Stomach (tissue), 4 donors: ENCODE results near the gene ANKS1A.

Experiments
- CTCF ChIP-seq, 7 experiments: fragments of 450-650 bp in 4 of 7; fragments of 200-600 bp in 3 of 7; sonication (generic) in 3 of 7; IDR thresholded peaks; one replicate each; pipeline ENCODE4 v1.5.1; 2016 to 2019; ENCODE audit warnings: antibody characterized with exemption in 7 of 7, control low read depth in 2 of 7, mild to moderate bottlenecking in 1 of 7
- POLR2A ChIP-seq, 4 donors: fragments of 450-650 bp; IDR thresholded peaks; one replicate each; pipeline ENCODE4 v1.6.1; 2016; ENCODE audit warnings: antibody characterized with exemption in 4 of 4, control low read depth in 2 of 4, mild to moderate bottlenecking in 1 of 4, moderate library complexity in 1 of 4

GRCh38 chr6:34940030-34940434, 51.0 kb downstream of the ANKS1A start:
- TF ChIP-seq CTCF (IDR thresholded peaks at IDR 0.05) (no peak), POLR2A (IDR thresholded peaks at IDR 0.05) (no peak)
